Spinal cord (tissue), 10 donors: ENCODE data around the gene IL6ST. TPM values are rescaled to one million over a fixed set of nuclear protein-coding genes. Genes with fewer than 3 reads are reported as not detected.
"Not testable (repeated sequence)": the region's sequence is repeated elsewhere in the genome, so short reads cannot be mapped to it uniquely, and the experiment has no call there.

Experiments
- DNase-seq, 6 donors: peaks; one replicate each; pipeline versions ENCODE4 v3.0.0 to v3.0.0-alpha.2; 2013 to 2015; ENCODE audit warnings: low spot score in 6 of 6, low read depth in 4 of 6
- H3K27ac ChIP-seq: one replicate; pipeline ENCODE4 v1.5.1; 2013; ENCODE audit warnings: low read depth, low read length, control low read depth
- H3K27me3 ChIP-seq: one replicate; pipeline ENCODE4 v1.6.1; 2013; ENCODE audit warnings: low read length; ENCODE audit not compliant: control insufficient read depth, insufficient read depth
- H3K36me3 ChIP-seq: one replicate; pipeline ENCODE4 v1.6.1; 2013; ENCODE audit warnings: low read length; ENCODE audit not compliant: control insufficient read depth, insufficient read depth
- H3K4me1 ChIP-seq: one replicate; pipeline ENCODE4 v1.6.1; 2013; ENCODE audit warnings: low read length; ENCODE audit not compliant: control insufficient read depth, insufficient read depth
- H3K4me3 ChIP-seq: one replicate; pipeline ENCODE4 v1.5.1; 2013; ENCODE audit warnings: low read depth, low read length, control low read depth
- H3K9me3 ChIP-seq: one replicate; pipeline ENCODE4 v1.6.1; 2013; ENCODE audit warnings: low read length; ENCODE audit not compliant: control insufficient read depth, insufficient read depth
- WGBS: methylation state at CpG from one replicate; pipeline ENCODE4 v1.1.5; 2013; ENCODE audit warnings: missing lambda C conversion rate; ENCODE audit not compliant: insufficient coverage; 5-methylcytosine and 5-hydroxymethylcytosine counted together
- polyA plus RNA-seq, 2 donors: library from polyadenylated mRNA; unstranded; fragments of 120-200 nt; gene quantifications; one replicate each; pipeline ENCODE4 v1.2.1, GENCODE V29; 2013; ENCODE audit not compliant: insufficient read length in 2 of 2
- total RNA-seq, 2 donors: library from RNA; depleted of rRNA in 1 of 2; stranded (reverse); fragments of 120-200 nt in 1 of 2; fragments of >200 nt in 1 of 2; gene quantifications; one replicate each; pipeline versions ENCODE4 v1.2.3 to v1.2.4, GENCODE V29; 2013 to 2014
- donor health status: healthy.

Gene IL6ST
- total and polyA plus RNA-seq, 4 donors = 49.9 to 246 (median 145) TPM

DNA sequence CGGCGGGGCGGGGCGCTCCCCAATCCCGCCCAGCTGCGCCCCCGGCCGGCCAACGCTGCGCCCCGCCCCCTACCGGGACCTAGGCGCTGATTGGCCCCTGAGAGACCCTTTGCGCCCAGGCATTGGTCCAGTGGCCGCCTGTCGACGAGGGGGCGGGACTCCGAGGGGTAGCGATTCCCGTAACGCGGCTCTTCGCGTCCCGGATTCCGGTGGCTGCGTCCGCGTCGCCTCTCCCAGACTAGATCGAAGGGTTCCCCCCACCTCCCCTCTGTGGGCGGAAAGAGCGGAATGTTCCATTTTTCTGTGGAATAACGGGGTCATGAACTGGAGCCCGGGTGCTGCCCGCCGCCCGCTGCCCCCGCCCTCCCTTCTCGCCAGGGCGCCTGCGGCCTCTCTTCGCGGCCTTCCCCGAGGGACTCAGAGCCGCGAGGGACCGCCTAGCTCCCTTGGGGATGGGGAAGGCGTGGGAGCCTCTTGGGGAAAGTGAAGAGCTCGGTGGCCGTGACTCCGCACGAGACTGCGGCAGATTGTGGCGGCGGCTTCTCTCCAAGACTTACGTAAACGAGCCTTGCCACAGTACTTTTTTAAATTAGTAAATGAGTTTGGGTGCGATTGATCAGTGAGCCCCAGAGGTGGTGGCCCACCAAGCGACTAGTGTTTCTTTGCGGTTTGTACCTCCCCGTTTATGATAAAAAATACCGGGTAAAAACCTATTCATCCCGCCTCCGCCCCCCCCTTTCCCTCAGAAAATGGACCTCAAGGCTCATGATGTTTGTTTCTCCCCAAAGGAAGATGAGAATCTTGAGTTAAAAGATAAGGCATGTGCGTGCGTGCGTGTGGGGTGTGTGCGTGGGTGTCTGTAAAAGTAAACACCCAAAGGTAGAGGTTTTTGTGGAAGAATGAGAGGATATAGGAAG is 493 bp upstream of the IL6ST start:
- under 1% methylated on average over 57 of the region's 70 CpGs for WGBS
- peak; percentile 86 to 99 (median 96) for DNase-seq
- Histone ChIP-seq H3K27me3 (no peaks in the 10 kb centered on the region), H3K36me3 (no peaks in the 10 kb centered on the region), H3K9me3 (no peaks in the 10 kb centered on the region), H3K4me1 (peaks cover 10% of the 10 kb centered on the region), H3K4me3 (peak overlapping the region; percentile 65), H3K27ac (peak overlapping the region; percentile 98)

DNA sequence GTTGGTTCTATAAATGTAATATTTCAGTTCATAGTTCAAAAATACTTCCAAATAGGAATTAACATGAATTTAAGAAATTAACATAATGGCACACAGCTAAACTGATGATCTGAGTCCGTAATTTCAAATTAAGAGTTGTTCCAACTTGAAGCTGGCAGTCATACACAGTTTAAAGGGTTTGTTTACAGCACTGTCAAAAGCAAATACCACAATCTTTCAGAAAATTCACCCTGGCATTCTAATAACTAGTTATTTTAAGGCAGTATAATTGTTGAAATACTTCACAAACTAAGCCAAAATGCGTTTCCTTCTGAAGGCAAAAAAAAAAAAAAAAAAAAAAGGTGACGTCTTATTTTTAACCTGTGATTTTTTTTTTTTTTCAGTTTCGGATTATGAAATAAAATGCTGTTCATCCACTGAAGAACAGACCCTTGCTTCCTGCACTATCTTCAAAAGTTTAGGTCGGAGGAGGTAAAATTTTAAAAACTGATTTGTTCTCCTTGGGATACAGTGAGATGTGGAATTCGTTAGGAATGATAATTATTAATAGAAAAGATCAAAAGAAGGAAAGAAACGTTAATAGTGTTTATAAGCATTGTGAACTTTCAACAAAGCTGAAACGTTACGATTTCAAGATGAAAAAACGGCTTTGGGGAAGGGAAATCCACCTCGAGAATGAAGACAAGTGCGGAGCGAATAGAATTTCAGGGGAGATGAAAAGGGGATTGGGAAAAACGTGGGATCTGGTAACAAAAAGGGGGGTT is 850 bp downstream of the IL6ST start:
- no peaks in the 10 kb centered on the region for H3K9me3 ChIP-seq
- no peaks in the 10 kb centered on the region for H3K27me3 ChIP-seq
- DNase-seq = peak in 2 of 6 donors; percentile 8 to 25
- no peaks in the 10 kb centered on the region for H3K36me3 ChIP-seq
- H3K4me1 ChIP-seq = peaks cover 10% of the 10 kb centered on the region
- 4% methylated on average over 10 of the region's 14 CpGs for WGBS
- peak overlapping the region; percentile 65 for H3K4me3 ChIP-seq
- H3K27ac ChIP-seq = peak overlapping the region; percentile 92

DNA sequence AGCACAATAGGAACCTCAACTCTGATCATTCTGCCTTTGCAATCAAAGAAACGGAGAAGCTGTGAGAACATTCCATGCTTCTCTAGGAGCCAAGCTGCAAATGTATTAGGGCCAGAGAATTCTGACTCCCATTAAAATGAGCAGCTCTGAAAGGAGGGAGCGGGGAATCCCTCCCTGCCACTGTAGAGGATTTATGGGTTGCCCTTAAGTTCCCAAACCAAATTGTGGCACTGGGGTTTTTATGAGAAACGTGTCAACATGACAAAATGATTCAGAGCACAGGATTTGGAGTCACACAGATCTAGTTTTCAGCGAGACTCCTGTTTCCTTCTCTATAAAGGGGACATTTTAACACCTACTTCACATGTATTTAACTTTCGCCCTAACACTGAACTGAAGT is 1.8 kb downstream of the IL6ST start:
- H3K27me3 ChIP-seq = no peaks in the 10 kb centered on the region
- peak in 2 of 6 donors; percentile 21 to 48 for DNase-seq
- no peak overlapping the region for H3K27ac ChIP-seq
- no peaks in the 10 kb centered on the region for H3K9me3 ChIP-seq
- no CpG with 5 or more reads among the region's 5 CpGs for WGBS
- peaks cover 10% of the 10 kb centered on the region for H3K4me1 ChIP-seq
- H3K4me3 ChIP-seq = peak overlapping the region; percentile 65
- H3K36me3 ChIP-seq = no peaks in the 10 kb centered on the region

DNA sequence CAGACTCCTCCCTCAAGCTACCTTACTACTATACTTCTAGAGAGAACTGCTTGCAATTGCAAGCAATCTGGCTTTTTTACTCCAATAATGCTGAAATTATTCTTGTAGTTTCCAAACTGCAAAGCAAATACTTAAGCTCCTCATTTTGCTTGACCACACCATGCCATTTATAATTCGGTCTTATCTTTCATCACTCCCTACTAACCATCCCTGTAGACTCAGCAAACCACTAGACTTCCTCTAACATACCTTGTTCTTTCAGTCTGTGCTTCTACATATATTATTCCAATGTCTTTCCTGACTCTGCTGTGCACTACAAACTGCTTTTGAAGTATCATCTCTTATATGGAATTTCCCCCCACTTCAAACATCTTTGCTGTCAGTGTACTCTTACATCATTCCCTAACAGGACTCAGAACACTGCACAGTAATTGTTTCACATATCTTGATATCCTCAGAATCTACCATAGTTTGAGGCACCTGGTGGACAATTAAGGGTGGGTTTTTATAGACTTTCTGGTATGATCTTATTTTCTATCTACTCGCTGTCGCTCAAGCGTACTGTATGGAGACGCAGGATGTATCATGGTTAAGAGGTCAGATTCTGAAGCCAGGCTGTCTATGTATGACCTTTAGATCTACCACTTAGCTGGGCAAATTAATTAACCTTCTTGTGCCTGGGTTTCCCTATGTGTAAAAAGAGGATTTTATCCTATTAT is 2.8 kb downstream of the IL6ST start:
- peaks cover 10% of the 10 kb centered on the region for H3K4me1 ChIP-seq
- no peak overlapping the region for H3K4me3 ChIP-seq
- no peak overlapping the region for H3K27ac ChIP-seq

DNA sequence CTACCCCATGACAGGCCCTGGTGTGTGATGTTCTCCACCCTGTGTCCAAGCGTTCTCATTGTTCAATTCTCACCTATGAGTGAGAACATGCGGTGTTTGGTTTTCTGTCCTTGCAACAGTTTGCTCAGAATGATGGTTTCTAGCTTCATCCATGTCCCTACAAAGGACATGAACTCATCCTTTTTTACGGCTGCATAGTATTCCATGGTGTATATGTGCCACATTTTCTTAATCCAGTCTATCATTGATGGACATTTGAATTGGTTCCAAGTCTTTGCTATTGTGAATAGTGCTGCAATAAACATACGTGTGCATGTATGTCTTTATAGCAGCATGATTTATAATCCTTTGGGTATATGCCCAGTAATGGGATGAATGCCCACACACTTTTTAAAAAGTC is 3.9 kb downstream of the IL6ST start:
- not testable (repeated sequence) for H3K27ac ChIP-seq, H3K9me3 ChIP-seq, H3K27me3 ChIP-seq, H3K4me1 ChIP-seq, H3K4me3 ChIP-seq, H3K36me3 ChIP-seq, DNase-seq
- 67% methylated on average over 1 of the region's 4 CpGs for WGBS

More for the DNA sequence above, 2.8 kb downstream of the IL6ST start:
- H3K27me3 ChIP-seq = no peaks in the 10 kb centered on the region
- 95% methylated on average over 1 of the region's 5 CpGs for WGBS
- no peaks in the 10 kb centered on the region for H3K9me3 ChIP-seq
- H3K36me3 ChIP-seq = no peaks in the 10 kb centered on the region
- DNase-seq = no peak

DNA sequence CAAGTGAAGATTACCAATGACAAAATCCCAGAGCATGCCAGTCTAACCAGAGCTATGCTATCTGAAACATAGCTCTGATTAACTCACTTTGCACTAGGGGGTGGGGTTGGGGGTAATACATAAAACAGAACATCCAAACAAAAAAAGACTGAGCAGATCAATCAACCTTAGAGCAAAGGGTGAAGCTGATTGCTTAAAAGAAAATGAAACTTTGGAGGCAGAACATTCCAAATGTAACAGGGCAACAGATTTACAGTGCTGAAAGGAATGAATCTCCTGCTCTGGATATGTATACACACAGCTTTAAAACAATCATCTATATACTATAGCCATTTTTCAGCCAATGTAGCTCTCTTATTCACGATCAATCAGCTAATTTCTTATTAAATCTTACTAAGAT is 4.9 kb downstream of the IL6ST start:
- Histone ChIP-seq H3K27ac (no peak overlapping the region), H3K36me3 (no peaks in the 10 kb centered on the region), H3K4me3 (no peak overlapping the region), H3K4me1 (no peaks in the 10 kb centered on the region), H3K9me3 (no peaks in the 10 kb centered on the region), H3K27me3 (no peaks in the 10 kb centered on the region)
- no CpG with 5 or more reads among the region's 1 CpG for WGBS
- DNase-seq = no peak

DNA sequence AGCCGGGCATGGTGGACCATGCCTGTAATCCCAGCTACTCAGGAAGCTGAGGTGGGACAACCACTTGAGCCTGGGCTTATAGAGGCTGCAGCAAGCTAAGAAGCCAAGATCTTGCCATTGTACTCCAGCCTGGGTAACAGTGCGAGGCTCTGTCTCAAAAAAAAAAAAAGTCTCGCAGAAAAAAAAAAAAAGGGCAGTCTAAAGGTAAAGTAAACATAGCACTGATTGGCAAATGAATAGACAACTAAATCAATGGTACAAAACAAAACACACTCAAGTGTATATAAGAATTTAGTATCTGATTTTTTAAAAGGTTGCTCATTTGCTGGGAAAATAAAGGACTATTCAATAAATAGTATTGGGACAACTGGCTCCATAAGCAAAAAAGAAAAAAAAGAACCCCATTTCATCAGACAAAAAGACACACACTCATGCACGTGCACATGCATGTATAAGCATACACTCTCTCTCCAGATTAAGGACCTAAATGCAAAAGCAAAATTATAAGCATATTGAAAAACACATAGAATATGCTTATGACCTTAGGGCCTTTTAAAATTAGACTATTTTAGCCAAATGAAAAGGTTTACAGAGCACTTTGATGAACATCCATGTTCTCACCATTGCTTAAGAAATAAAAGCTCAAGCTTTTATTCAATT is 5.7 kb downstream of the IL6ST start:
- H3K4me1 ChIP-seq = no peaks in the 10 kb centered on the region
- no peak for DNase-seq
- H3K9me3 ChIP-seq = no peaks in the 10 kb centered on the region
- no peaks in the 10 kb centered on the region for H3K36me3 ChIP-seq
- no peak overlapping the region for H3K27ac ChIP-seq
- H3K27me3 ChIP-seq = no peaks in the 10 kb centered on the region
- WGBS = 67% methylated on average over 1 of the region's 4 CpGs
- no peak overlapping the region for H3K4me3 ChIP-seq

DNA sequence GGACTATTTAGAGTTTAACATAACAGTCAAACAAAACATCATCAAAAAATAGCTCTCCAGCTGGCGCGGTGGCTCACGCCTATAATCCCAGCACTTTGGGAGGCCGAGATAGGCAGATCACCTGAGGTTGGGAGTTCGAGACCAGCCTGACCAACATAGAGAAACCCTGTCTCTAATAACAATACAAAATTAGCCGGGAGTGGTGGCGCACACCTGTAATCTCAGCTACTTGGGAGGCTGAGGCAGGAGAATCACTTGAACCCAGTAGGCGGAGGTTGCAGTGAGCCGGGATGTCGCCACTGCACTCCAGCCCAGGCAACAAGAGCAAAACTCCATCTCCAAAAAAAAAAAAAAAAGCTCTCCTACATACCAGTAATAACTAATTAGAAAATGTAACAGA is 6.3 kb downstream of the IL6ST start:
- not testable (repeated sequence) for H3K27ac ChIP-seq, DNase-seq, H3K4me3 ChIP-seq, H3K27me3 ChIP-seq, H3K36me3 ChIP-seq, H3K4me1 ChIP-seq, H3K9me3 ChIP-seq
- 97% methylated on average over 4 of the region's 10 CpGs for WGBS

DNA sequence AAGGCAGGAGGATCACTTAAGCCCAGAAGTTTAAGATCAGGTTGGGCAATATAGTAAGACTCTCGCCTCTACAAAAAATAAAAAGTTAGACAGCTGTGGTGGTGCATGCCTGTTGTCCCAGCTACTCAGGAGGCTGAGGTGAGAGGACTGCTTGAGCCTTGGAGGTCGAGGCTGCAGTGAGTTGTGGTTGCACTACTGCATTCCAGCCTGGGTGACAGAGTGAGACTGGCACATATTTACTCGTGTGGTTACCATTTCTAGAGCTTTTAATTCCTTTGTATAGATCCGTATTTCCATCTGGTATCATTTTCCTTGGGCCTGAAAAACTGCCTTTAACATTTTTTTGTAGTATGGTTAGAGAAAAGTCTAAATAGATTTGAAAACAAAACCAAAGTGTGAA is 7.8 kb downstream of the IL6ST start:
- no peak for DNase-seq
- Histone ChIP-seq H3K9me3 (no peaks in the 10 kb centered on the region), H3K4me3 (no peak overlapping the region), H3K27me3 (no peaks in the 10 kb centered on the region), H3K36me3 (no peaks in the 10 kb centered on the region), H3K4me1 (no peaks in the 10 kb centered on the region), H3K27ac (no peak overlapping the region)
- 90% methylated on average over 4 of the region's 4 CpGs for WGBS
